GM20431 (cell line): ENCODE measurements around the gene JPH4.
"Not testable (repeated sequence)": the region's sequence is repeated elsewhere in the genome, so short reads cannot be mapped to it uniquely, and the experiment has no call there.

Source experiments
- in situ Hi-C: fragments of 300-500 bp; cut with MseI, MboI; formaldehyde crosslinking; loops from one replicate; pipeline ENCODE4 v1.15.0; 2020; ENCODE audit warnings: low sequenced_read_pairs; ENCODE audit not compliant: unreplicated experiment

Gene JPH4

GRCh38 chr14:23537351-23538049 is 41.1 kb downstream of the JPH4 start:
- in situ Hi-C loops, result no loop called here

GRCh38 chr14:23536906-23537305 is 41.7 kb downstream of the JPH4 start:
- in situ Hi-C loops, result not testable (repeated sequence)

GRCh38 chr14:23536494-23536893 is 42.1 kb downstream of the JPH4 start:
- in situ Hi-C loops, result no loop called here

- in situ Hi-C loops, result no loop called here
These were observed 42.6 kb downstream of the JPH4 start for GRCh38 chr14:23535943-23536342.

GRCh38 chr14:23533652-23534435 is 44.7 kb downstream of the JPH4 start:
- in situ Hi-C loops, result no loop called here

- in situ Hi-C loops, result no loop called here
These were observed 45.9 kb downstream of the JPH4 start for GRCh38 chr14:23532658-23533057.

- in situ Hi-C loops, result no loop called here
These were observed 47.2 kb downstream of the JPH4 start for GRCh38 chr14:23531391-23531790.

- in situ Hi-C loops, result no loop called here
These were observed 48.1 kb downstream of the JPH4 start for GRCh38 chr14:23530375-23531055.

- in situ Hi-C loops, result no loop called here
These were observed 49.6 kb downstream of the JPH4 start for GRCh38 chr14:23529016-23529415.

- in situ Hi-C loops, result no loop called here
These were observed 50.0 kb downstream of the JPH4 start for GRCh38 chr14:23528555-23528954.

GRCh38 chr14:23525611-23526010 is 53.0 kb downstream of the JPH4 start:
- in situ Hi-C loops, result no loop called here

GRCh38 chr14:23524954-23525353 is 53.6 kb downstream of the JPH4 start:
- in situ Hi-C loops, result no loop called here

- in situ Hi-C loops, result no loop called here
These were observed 55.2 kb downstream of the JPH4 start for GRCh38 chr14:23523229-23524016.

- in situ Hi-C loops, result no loop called here
These were observed 55.9 kb downstream of the JPH4 start for GRCh38 chr14:23522643-23523198.

- in situ Hi-C loops, result no loop called here
These were observed 56.6 kb downstream of the JPH4 start for GRCh38 chr14:23521785-23522640.

- in situ Hi-C loops, result no loop called here
These were observed 57.6 kb downstream of the JPH4 start for GRCh38 chr14:23520899-23521533.

- in situ Hi-C loops, result no loop called here
These were observed 59.9 kb downstream of the JPH4 start for GRCh38 chr14:23518709-23519108.
